ENCODE results near the gene C1GALT1. TPM values are rescaled to one million over a fixed set of nuclear protein-coding genes. Genes with fewer than 3 reads are reported as not detected.

Gene C1GALT1
- total and polyA plus RNA-seq, 12 donors: 6.2 to 31.9 (median 19.7) TPM

DNA sequence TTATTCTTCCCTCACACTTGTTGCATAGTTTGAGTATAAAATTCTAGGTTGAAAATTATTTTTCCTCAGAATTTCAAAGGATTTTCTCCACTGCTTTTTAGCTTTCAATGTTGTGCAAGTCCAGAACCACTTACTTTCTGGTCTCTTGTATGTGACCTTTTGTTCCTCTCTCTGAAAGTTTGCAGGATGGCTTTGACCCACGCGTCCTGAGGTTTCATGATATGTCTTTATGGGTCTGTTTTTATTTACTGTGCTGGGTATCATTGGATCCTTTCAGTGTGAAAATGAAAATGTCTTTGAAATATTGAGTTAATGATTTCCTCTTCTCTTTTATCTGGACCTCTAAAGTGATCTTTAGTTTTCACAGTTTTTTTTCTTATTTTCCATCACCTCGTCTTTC lies 38.5 kb downstream of the C1GALT1 start:
- 69 to 82% methylated on average over 3 of the region's 3 CpGs for WGBS, 2 donors
- ATAC-seq (no peak), DNase-seq (no peak)
- no peak overlapping the region for H3K4me3 ChIP-seq
- intact Hi-C loops (cut with DNase I): no loop called here
- H3K4me1 ChIP-seq: peaks cover 0 to 21% (median 10%) of the 10 kb centered on the region in 9 donors
- H3K27me3 ChIP-seq: no peaks in the 10 kb centered on the region
- TF ChIP-seq, protein P1, sequence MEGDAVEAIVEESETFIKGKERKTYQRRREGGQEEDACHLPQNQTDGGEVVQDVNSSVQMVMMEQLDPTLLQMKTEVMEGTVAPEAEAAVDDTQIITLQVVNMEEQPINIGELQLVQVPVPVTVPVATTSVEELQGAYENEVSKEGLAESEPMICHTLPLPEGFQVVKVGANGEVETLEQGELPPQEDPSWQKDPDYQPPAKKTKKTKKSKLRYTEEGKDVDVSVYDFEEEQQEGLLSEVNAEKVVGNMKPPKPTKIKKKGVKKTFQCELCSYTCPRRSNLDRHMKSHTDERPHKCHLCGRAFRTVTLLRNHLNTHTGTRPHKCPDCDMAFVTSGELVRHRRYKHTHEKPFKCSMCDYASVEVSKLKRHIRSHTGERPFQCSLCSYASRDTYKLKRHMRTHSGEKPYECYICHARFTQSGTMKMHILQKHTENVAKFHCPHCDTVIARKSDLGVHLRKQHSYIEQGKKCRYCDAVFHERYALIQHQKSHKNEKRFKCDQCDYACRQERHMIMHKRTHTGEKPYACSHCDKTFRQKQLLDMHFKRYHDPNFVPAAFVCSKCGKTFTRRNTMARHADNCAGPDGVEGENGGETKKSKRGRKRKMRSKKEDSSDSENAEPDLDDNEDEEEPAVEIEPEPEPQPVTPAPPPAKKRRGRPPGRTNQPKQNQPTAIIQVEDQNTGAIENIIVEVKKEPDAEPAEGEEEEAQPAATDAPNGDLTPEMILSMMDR (IDR thresholded peaks at IDR 0.05): no peak
- peaks cover 0 to 36% (median 13%) of the 10 kb centered on the region in 9 donors for H3K36me3 ChIP-seq
- H3K9me3 ChIP-seq: peaks cover 0 to 11% (median 0%) of the 10 kb centered on the region in 11 donors
- H3K27ac ChIP-seq: peak overlapping the region in 1 of 10 donors; percentile 45

DNA sequence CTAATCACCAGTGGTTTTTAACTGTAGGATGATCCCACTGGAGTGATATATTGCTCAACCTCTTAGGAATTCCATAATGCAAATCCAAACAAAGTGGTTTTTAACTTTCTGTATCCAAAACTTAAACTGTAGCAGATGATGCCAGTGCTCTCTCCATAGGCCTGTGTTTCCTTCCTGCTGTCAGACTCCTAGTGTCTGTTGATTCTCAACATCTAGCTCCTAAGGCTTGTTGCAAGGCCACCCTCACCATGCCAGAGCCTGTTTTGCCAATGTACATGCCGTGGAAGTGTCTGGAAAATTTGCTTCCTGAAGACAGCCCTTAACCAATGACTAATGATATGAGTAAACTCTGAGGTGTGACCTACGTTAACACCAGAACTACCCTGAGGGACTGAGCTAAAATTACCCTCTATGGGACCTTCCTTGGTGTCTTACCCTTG lies 39.3 kb downstream of the C1GALT1 start:
- peak in 4 of 8 donors; percentile 27 to 95 (median 70) for ATAC-seq
- H3K27ac ChIP-seq: peak overlapping the region in 4 of 10 donors; percentile 4 to 45 (median 20)
- 32 to 35% methylated on average over 2 of the region's 2 CpGs for WGBS, 2 donors

DNA sequence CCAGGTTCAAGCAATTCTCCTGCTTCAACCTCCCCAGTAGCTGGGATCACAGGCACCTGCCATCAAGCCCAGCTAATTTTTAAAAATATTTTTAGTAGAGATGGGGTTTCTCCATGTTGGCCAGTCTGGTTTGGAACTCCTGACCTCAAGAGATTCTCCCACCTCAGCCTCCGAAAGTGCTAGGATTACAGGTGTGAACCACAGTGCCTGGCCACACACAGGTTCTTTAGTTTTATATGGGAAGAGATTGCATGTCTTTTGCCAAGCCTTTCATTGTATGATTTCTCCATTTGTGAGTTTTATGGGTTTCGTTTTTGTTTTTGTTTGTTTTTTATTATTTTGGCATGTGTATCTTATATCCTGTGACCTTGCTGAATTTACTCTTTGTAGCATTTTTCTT lies 40.9 kb downstream of the C1GALT1 start:
- H3K4me1 ChIP-seq: peaks cover 0 to 21% (median 10%) of the 10 kb centered on the region in 9 donors
- H3K9me3 ChIP-seq: peaks cover 0 to 11% (median 0%) of the 10 kb centered on the region in 11 donors
- TF ChIP-seq, protein P1 (IDR thresholded peaks at IDR 0.05): no peak
- ATAC-seq (no peak), DNase-seq (no peak)
- no peak overlapping the region for H3K4me3 ChIP-seq
- no peak overlapping the region for H3K27ac ChIP-seq
- peaks cover 0 to 11% (median 0%) of the 10 kb centered on the region in 9 donors for H3K36me3 ChIP-seq
- H3K27me3 ChIP-seq: no peaks in the 10 kb centered on the region
- WGBS, 2 donors: 95 to 96% methylated on average over 2 of the region's 2 CpGs
- intact Hi-C loops (cut with DNase I): no loop called here

More for the DNA sequence above, 39.3 kb downstream of the C1GALT1 start:
- TF ChIP-seq, protein P1 (IDR thresholded peaks at IDR 0.05): no peak
- peaks cover 0 to 11% (median 0%) of the 10 kb centered on the region in 11 donors for H3K9me3 ChIP-seq
- peaks cover 0 to 21% (median 10%) of the 10 kb centered on the region in 9 donors for H3K4me1 ChIP-seq
- H3K36me3 ChIP-seq: peaks cover 0 to 28% (median 10%) of the 10 kb centered on the region in 9 donors
- no peak for DNase-seq
- intact Hi-C loops (cut with DNase I): no loop called here
- H3K4me3 ChIP-seq: no peak overlapping the region
- no peaks in the 10 kb centered on the region for H3K27me3 ChIP-seq

DNA sequence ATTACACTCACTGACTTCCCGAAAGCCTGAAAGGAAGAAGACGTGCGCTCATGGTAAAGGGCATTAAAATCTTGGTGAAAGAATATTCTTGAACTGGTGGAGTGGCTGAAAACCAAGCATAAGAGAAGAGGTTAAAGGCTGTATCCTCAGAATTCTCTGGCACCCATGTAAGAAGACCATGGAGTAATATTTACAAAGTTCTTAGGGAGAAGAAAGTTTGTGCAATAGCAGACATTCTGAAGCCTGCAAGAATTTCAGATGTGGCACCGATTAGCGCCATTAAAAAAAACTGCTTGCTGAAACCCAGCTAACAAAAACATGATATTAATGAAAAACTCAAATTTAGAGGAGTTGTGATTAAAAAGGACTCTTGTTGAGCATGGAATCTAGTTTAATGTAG lies 44.1 kb downstream of the C1GALT1 start:
- Histone ChIP-seq H3K27me3 (no peaks in the 10 kb centered on the region), H3K4me1 (peaks cover 0 to 14% (median 7%) of the 10 kb centered on the region in 9 donors), H3K27ac (no peak overlapping the region), H3K36me3 (no peaks in the 10 kb centered on the region), H3K9me3 (peaks cover 0 to 22% (median 10%) of the 10 kb centered on the region in 11 donors), H3K4me3 (no peak overlapping the region)
- intact Hi-C loops (cut with DNase I): no loop called here
- DNase-seq (no peak), ATAC-seq (no peak)
- WGBS, 2 donors: 97 to 99% methylated on average over 5 of the region's 5 CpGs
- TF ChIP-seq, protein P1 (IDR thresholded peaks at IDR 0.05): no peak

Measured in heart right ventricle (tissue), 16 donors.